ENCODE data around the gene CRACDL.
"Not testable (repeated sequence)": the region's sequence is repeated elsewhere in the genome, so short reads cannot be mapped to it uniquely, and the experiment has no call there.

CRACDL gene

GRCh38 chr2:98903767-98904485 lies 32.1 kb downstream of the CRACDL start:
- no peak for DNase-seq

- DNase-seq: no peak
These were observed 33.0 kb downstream of the CRACDL start for GRCh38 chr2:98903064-98903355.

- no peak for DNase-seq
These were observed 33.6 kb downstream of the CRACDL start for GRCh38 chr2:98902209-98903063.

GRCh38 chr2:98901702-98902101 lies 34.3 kb downstream of the CRACDL start:
- DNase-seq: no peak

GRCh38 chr2:98901291-98901690 lies 34.7 kb downstream of the CRACDL start:
- DNase-seq: no peak

DNA sequence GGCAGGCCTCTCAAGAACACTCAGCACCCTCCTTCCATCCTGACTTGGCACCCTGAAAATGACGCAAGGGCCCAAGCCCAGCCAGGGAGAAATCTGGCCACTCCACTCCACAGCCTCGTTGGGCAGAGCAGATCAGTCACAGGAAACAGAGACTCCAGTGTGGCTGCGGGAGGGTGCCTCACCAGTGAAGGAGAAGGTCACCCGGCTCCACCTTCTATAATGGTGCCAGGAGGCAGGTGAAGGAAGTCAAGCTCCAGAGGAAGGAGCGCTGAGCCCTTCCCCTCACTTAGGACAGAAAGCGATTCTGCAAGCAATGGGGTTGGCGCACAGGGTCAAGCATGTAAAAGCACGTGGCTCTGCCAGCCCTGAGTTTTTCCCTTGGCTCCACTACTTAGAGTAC lies 35.3 kb downstream of the CRACDL start:
- no peak for DNase-seq

- DNase-seq: not testable (repeated sequence)
These were observed 36.3 kb downstream of the CRACDL start for GRCh38 chr2:98899703-98900078.

DNA sequence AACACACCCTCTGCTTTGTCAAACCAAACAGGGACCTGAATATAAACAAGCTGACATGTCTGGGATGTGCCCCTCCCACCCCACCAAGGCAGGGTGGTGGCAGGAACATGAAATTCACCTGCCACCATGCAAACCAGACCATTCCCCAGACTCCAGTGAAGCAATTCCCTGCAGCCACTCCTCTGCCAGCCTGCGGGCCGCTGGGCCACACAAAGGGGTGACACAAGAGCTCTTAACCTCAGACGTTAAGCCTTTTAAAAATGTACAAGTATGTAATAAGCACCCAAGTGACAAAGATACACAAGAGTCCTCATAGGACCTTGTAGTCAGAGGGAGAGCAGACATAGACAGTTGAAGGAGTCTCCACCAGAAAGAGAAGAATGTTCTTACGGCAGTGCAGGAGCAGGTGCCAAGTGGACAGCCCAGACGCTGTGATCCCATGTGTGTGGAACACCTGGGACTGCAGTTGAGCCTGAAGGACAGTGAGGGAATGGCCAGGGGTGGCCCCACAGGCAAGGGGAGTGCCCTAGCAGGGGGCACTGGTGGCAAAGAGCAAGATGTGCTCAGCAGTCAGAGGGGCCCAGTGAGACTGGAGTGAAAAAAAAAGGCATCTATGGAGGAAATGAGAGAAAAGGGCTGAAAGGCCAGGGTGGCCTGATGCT lies 36.9 kb downstream of the CRACDL start:
- no peak for DNase-seq

DNA sequence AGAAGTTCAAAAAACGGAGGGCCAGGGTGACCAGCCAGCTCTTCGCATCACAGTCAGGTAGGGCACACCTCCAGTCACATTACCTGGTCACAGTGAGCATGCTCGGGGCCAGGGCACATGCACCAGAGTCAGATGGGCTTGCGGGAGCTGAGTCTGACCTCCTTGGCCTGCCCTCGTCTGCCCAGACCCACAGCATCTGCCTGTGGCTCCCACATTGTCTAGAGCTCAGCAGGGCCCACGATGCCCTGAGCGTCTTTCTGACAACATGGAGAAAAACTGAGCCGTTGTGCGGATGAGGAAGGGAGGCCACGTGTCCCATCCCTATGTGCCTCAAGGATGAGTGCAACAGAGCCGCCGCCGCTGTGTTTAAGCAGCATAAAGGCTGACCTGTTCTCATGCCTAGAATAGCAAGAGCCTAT lies 37.6 kb downstream of the CRACDL start:
- DNase-seq: no peak

DNA sequence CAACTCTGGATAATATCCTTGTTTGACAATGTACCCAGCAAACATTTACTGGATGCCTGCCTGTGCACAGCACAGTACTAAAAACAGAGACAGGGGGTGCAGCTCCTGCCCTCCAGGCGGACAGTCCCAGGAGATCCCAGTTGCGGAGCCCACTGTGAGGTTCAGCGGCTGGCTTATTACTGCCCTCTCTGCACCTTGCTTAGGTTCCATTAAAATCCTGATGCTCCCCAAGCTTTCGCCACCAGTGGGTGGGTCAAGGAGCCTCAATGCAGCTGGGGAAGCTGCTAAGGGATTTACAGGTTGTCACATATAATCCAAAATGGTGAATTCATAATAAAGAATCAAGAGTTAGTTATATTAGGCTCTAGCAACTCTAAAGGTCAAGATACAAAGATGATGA lies 38.3 kb downstream of the CRACDL start:
- no peak for DNase-seq

DNA sequence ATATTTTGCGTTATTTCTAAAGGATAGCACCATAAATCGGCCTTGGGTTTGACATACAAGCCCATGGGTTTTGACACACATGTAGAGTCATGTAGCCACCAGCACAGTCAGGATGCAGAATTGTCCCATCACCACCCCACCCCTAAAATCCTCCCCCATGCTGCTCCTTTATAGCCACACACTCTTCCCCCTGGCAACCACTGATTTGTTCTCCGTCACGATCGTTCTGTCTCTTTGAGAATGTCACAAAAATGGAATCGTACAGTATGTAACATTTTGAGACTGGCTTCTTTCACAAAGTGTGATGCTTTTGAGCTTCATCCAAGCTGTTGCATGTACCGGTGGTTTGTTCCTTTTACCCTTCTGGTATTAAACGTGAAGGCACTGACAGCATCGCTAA lies 39.1 kb downstream of the CRACDL start:
- DNase-seq: no peak

DNA sequence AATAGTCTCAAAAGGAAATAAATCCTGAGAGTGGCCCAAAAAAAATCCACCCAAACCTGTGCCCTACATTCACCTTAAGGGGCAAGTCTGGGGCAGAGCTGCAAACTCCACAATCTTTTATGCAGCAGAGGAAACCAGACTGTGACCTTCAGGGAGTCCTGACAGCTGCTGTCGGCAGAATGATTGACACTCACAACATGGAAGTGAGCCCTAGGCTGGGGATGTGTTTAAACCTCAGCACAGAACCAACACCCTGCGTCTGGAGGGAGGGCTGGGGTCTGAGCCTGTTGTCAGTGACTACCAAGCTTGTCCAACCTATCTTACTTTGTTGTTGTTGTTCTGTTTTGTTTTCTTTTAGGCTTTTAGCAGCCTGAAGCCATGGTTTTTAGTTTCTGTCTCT lies 39.6 kb downstream of the CRACDL start:
- DNase-seq: peak; percentile 9

- DNase-seq: no peak
These were observed 40.1 kb downstream of the CRACDL start for GRCh38 chr2:98895901-98896300.

GRCh38 chr2:98895221-98895620 lies 40.8 kb downstream of the CRACDL start:
- no peak for DNase-seq

GRCh38 chr2:98894331-98895000 lies 41.6 kb downstream of the CRACDL start:
- no peak for DNase-seq

- DNase-seq: no peak
These were observed 42.1 kb downstream of the CRACDL start for GRCh38 chr2:98893911-98894321.

DNA sequence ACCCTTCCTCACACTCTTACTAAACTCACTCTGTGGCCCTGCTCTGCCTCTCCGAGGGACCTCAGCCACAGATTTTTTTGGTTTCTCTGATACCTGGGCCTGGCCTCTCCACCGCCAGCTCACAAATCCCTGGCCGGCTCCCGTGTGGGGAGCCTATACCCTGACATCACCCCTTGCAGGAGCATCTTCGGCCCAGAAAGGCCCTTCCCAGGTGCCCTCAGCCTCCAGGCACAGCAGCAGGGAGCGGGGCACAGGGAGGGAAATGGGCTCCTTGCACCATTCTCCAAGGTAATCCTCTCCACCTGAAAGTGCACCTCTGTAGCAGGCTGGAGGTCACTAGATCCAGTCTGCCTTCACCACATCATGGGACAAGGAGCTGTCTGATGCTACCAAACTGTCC lies 43.2 kb downstream of the CRACDL start:
- DNase-seq: no peak

DNA sequence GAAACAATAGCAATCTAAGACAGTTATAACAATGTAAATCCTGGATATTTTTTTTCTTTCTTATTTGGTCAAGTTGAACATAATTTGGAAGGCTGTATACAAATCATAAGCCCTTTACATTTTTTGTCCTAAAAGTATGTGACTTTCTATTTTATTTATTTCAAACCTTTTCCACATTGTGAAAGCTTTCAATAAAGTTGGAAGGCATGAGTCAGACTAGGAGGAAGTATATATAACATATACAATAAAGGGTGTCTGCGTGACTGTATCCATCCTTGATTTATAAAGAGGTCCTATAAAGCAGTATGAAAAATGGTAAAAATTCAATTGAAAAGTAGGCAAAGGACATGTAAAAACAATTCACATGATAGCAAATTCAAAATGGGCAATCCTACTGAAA lies 44.4 kb downstream of the CRACDL start:
- DNase-seq: no peak

DNA sequence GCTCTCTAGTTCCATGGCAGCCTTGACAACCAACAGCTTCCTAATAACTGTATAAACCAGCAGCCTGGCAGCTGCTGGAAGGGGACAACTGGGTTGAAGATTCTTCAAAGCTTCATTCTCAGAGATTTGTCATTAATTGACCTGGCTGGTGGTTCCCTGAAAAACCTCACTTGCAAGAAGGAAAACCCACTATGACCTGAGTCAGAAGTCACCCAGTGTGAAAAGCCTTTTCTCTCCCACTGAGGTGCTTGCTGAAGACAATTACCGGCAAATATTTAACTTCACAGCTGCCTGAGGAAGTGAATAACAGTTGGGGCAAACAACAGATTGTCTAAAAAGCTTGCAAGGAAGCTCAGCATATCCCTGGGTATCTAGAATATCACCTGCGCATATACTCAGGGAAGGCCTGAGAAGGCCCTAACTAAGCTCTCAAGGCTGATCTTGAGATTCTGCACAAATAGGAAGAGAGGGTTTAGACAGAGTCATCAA lies 49.9 kb downstream of the CRACDL start:
- DNase-seq: no peak

GRCh38 chr2:98884658-98885057 lies 51.4 kb downstream of the CRACDL start:
- no peak for DNase-seq

DNA sequence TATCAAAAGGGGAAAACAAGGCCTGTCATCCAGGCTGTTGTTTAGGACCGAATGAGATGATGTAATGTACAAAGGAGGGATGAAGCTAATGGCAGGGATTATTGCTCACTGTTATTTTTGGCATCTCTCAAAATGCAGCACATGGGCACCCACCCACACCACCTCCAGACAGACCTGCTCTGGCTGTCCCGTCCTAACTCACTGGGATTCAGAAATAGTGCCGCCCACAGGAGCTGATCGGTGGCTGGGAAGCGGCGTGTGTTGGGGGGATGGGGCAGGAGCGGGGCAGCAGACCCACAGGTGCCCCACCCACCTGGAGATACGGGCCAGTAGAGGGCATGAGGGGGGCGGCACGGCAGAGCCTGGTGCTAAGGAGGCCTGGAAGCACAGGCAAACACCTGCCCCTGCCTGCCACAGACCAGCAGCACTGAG lies 52.2 kb downstream of the CRACDL start:
- no peak for DNase-seq

- DNase-seq: no peak
These were observed 52.9 kb downstream of the CRACDL start for GRCh38 chr2:98882971-98883779.
